ENCODE measurements around the gene PLEKHM2.
"Not testable (repeated sequence)": the region's sequence is repeated elsewhere in the genome, so short reads cannot be mapped to it uniquely, and the experiment has no call there.

Gene PLEKHM2, protein sequence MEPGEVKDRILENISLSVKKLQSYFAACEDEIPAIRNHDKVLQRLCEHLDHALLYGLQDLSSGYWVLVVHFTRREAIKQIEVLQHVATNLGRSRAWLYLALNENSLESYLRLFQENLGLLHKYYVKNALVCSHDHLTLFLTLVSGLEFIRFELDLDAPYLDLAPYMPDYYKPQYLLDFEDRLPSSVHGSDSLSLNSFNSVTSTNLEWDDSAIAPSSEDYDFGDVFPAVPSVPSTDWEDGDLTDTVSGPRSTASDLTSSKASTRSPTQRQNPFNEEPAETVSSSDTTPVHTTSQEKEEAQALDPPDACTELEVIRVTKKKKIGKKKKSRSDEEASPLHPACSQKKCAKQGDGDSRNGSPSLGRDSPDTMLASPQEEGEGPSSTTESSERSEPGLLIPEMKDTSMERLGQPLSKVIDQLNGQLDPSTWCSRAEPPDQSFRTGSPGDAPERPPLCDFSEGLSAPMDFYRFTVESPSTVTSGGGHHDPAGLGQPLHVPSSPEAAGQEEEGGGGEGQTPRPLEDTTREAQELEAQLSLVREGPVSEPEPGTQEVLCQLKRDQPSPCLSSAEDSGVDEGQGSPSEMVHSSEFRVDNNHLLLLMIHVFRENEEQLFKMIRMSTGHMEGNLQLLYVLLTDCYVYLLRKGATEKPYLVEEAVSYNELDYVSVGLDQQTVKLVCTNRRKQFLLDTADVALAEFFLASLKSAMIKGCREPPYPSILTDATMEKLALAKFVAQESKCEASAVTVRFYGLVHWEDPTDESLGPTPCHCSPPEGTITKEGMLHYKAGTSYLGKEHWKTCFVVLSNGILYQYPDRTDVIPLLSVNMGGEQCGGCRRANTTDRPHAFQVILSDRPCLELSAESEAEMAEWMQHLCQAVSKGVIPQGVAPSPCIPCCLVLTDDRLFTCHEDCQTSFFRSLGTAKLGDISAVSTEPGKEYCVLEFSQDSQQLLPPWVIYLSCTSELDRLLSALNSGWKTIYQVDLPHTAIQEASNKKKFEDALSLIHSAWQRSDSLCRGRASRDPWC

DNA sequence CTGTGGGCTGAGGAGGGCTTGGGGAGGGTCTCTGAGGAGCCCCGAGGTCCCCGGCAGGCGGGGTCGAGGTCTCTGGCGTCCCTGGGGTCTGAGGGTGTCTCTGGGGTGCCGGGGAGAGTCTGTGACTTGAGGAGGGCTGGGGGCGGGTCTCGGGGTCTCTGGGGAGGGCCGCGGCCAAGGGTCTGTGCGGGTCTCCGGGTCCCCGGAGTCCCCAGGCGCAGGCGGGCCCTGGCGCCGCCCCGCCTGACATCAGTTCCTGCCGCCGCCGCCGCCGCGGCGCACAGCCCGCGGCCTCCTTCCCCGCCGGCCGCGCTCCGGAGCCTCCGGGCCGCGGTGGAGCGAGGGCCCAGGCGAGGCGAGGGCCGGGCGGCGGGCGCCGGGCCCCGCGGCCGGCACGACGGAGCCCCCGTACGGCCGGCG lies at the start of gene PLEKHM2:
Gene PLEKHM2, plus strand, starts transcription at position 279 of the 420 bp plus-strand sequence. CDS start 239 bp downstream, outside the sequence.
- DNase-seq (ENCODE audit: low read depth), result peak; percentile 54

DNA sequence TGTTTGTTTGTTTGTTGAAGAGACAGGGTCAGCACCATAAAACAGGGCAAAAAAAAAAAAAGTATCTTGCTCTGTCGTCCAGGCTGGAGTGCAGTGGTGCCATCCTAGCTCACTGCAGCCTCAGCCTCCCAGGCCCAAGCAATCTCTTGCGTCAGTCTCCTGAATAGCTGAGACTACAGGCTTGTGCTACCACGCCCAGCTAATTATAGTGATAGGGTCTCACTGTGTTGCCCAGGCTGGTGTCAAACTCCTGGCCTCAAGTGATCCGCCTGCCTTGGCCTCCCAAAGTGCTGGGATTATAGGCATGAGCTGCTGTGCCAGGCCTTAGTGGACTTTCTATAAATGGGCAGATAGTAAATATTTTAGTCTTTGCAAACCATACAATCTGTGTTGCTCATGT lies 47.7 kb upstream of the PLEKHM2 start:
- DNase-seq (ENCODE audit: low read depth), result no peak

DNA sequence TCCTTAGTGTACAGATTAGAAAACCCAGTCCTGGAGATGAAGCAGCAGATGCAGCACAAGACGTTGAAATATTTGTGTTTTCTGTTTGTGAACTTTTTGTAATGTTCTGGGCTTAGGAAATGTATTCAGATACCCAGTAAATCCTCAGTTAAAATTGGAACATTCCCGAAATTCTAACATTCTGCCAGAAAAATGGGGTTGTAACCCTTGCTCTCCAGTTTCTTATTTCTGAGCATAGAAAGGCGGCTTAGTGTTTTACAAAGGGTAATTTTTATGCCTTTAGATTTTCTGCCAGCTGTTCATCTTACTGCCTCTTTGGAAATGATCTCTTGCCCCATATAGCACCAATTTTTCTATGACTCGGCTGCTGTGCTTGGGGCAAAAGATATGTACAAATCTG lies 46.3 kb upstream of the PLEKHM2 start:
- no peak for DNase-seq (ENCODE audit: low read depth)

DNA sequence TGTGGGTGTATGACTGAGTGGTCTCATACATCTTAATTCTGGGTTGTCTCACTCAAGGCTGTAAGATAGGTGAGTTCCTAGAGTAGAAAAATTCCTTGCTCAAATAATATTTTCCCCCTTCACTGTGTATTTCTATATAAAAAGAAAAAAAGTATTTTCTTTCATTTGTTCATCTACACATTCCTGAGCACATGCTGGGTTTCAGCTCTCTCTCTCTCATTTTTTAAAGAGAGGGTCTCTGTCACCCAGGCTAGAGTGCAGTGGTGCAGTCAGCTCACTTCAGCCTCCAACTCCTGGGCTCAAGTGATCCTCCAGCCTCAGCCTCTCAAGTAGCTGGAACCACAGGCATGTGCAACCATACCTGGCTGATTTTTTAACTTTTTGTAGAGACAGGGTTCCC lies 44.9 kb upstream of the PLEKHM2 start:
- DNase-seq (ENCODE audit: low read depth), result no peak

DNA sequence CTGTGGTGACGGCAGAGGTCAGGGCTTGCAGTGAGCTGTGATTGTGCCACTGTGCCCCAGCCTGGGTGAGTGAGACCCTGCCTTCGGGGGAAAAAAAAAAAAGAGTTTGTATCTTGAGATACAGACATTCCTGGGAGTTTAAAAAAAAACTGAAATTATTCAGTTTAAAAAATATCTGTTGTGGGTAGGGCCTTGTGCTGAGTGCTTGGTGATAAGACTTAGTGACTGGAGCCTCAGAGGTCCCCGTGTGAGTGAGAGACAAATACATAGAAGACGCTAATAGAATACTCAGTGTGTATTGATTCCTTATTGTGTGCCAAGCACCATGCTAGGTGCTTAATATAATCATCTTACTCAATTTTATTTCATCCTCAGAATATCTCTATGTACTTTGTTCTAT lies 44.2 kb upstream of the PLEKHM2 start:
- DNase-seq (ENCODE audit: low read depth), result no peak

DNA sequence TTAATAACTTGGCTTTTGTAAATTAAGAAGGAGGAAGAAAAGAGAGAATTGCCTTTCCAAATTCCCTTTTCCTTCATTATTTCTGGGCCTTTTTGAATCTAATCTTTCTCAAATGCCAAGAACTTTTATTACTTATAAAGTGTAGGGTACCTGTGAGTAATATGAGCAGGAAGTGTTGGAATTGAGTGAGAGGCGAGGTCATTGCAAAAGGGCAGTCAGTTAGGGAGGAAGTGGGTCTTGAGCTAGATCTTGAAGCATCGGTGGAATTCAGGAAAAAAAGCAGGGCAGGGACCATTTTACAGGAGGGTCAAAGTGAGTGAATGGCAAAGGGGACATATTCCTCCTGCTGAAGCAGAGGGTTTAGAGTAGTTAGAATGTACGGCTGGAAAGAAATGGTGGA lies 43.5 kb upstream of the PLEKHM2 start:
- DNase-seq (ENCODE audit: low read depth), result peak; percentile 25

DNA sequence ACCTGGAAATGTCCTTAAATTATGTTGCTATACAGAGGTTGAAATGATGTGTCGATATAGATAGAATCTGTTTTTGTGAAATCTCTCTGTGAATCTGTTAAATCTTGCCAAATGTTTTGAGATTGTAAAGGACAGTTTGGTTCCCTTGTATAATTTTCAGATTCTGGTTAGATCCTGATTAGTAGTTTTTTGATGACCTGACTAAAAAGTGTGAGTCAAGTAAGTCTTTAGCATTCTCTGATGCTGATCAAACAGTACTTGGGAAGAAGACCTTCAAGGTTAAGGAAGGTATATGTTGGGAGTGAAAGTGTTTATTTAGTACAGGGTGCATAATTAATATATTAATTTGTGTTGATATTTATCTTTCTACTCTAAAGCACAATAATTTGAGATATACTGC lies 34.2 kb upstream of the PLEKHM2 start:
- no peak for DNase-seq (ENCODE audit: low read depth)

DNA sequence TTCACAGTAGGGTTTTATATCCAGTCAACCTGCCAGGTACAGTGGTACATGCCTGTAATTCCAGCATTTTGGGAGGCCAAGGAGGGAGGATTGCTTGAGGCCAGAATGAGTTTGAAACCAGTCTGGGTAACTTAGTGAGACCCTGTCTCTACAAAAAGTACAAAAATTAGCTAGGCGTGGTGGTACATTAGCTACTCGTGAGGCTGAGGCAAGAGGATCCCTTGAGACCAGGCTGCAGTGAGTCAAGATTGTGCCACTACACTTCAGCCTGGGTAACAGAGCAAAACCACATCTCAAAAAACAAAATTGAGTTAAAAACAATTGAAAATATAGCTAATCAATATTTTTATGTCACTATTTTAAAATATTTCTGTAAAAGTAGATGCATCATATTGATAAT lies 33.7 kb upstream of the PLEKHM2 start:
- no peak for DNase-seq (ENCODE audit: low read depth)

DNA sequence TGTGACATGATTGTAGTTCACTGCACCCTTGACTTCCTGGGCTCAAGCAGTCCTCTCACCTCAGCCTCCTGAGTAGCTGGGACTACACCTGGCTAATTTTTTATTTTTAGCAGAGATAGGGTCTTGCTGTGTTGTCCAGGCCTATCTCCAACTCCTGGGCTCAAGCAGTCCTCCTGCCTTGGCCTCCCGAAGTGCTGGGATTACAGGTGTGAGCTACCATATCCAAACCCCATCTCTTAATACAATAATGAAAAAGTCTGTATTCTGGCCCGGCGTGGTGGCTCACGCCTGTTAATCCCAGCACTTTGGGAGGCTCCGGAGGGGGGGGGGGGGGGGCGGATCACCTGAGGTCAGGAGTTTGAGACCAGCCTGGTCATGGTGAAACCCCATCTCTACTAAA lies 32.0 kb upstream of the PLEKHM2 start:
- not testable (repeated sequence) for DNase-seq (ENCODE audit: low read depth)

DNA sequence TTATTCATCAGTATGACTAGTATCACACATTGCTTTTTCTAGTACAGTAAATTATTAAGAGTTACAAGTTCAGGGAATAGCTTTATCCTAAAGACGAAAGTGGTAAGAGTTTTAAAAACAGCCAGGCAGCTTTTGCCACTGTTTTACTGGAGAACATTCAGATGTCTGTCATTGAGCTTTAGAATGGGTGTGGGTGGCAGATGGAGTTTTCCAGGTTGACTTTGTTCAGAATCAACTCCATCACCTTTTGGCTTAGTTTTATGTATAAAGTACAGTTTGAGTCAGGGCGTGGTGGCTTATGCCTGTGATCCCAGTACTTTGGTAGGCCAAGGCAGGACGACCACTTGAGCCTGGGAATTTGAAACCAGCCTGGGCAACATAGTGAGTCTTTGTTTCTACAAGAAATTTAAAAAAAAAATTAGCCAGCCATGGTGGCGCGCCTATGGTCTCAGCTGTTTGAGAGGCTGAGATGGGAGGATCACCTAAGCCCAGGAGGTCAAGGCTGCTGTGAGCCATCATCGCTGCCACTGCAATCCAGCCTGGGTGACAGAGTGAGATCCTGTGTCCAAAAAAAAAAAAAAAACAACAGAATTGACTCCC lies 29.9 kb upstream of the PLEKHM2 start:
- no peak for DNase-seq (ENCODE audit: low read depth)

DNA sequence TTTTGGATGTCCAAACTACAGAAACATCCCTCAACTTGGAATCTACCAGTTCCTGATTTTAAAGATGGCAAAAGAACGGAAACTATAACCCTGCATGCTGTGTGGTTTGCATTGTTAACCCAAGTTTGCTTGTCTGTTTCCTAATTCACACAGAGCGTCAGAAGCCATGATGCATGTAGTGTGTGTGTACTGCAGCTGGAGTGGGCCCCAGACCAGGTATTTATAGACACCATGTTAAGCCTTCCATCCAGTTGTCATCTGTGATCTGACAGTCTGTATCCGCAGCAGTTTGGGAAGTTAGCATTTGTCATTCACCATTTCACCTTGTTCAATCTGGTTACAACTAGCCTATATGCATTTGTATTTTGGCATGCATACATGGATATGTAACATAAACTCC lies 27.7 kb upstream of the PLEKHM2 start:
- DNase-seq (ENCODE audit: low read depth), result no peak

DNA sequence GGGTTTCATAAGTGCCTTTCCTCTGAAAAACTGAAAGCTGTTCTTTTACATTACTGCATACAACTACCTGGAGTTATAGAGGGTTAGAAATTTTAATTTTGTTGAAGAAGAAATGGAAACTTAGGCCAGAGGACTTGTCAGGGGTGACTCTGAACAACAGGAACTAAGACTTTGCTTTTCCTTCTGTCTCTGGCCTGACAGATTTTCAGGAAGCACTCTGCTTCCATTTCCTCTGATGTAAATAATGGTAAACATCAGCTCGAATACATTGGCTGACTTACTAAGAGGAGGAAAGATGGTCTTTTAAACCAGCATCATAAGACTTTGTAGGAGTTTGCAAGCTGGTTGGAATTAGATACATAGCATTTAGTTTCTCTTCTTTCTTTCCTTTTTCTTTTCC lies 27.1 kb upstream of the PLEKHM2 start:
- DNase-seq (ENCODE audit: low read depth), result no peak

DNA sequence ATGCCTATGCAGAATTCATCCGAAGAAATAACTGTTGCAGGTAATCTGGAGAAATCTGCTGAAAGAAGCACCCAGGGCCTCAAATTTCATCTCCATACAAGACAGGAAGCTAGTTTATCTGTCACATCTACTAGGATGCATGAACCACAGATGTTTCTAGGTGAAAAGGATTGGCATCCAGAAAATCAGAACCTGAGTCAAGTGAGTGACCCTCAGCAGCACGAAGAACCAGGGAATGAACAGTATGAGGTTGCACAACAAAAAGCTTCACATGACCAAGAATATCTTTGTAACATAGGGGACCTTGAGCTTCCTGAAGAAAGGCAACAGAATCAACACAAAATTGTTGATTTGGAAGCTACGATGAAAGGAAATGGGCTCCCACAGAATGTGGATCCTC lies 24.0 kb upstream of the PLEKHM2 start:
- no peak for DNase-seq (ENCODE audit: low read depth)

DNA sequence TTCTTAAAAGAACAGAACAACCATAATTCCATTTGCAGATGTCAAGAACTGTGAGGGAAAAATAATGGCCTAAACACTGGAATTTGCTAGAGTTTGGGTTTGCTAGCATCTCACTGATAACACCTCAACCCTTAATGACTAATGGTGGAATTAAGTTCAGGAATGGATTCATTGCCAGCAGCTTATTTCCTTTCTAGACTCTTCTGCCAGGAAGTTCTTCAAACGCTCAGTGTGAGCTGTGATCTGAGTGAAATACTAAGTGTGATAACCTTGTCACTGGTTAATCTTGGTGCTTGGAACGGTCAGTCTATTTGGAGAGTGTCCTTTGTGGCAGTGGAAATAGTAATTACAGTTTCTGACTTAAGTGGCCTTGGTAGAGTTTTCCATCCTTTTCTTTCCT lies 21.6 kb upstream of the PLEKHM2 start:
- DNase-seq (ENCODE audit: low read depth), result no peak

DNA sequence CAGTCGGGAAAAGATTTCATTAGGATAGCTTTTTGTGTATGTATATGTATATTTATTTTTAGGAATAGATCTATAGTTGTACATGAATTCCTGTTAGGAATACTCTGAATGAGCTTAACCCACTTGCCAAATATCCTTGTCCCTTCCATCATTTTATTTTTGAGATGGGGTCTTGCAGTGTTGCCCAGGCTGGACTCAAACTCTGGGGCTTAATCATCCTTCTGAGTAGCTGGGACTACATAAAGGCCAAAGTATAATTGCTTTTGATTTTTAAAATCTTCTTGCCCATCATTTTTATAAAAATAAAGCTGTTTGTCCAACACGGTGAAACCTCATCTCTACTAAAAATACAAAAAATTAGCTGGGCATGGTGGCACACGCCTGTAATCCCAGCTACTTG lies 20.2 kb upstream of the PLEKHM2 start:
- DNase-seq (ENCODE audit: low read depth), result no peak

DNA sequence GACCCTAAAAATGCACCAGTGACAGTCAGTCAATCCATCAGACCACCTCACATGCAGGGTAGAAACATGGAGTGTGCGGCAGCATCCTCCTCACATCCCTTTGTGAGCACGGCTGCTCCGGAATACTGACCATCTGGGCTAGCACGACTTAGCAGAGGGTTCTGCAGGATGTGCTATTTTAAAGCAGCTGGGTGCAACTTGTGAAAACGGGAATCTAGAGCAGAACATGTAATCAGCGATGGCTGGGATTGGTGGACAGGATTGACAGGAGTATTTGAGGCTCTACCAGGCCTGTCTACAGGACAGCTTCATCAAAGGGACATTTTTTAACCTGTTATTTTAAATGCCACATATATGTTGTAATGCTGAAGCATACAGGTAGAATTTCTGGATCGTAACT lies 16.8 kb upstream of the PLEKHM2 start:
- DNase-seq (ENCODE audit: low read depth), result no peak

DNA sequence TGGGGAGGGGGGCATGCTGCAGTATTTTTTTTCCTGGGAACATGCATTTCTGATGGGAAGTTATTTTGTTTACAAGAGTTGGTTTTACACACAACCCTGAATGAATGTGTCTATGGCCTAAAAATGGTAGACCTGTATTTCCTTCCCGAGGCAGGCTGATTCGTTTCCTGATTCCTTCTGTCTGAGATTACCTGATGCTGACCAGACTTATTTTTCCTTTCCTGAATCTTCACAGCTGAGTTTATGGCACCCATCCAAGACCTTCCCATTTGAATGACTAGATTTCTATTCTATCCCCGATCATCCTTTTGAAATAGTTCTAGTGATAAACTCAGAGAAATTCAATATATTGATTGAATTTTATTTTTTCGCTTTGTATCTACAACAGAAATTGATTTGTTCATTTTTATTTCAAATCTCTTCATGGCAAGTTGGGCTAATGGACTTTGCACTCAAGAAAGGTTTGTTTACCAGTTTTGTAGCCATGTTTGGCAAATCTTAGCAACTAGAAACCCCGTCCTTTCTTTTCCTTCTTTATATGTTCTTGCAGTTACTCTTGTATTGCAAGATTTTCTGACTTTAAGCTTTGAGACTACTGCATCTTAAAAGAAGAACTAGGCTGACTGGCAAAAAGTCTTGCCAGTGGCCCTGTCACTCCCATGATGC lies 15.9 kb upstream of the PLEKHM2 start:
- DNase-seq (ENCODE audit: low read depth), result peak; percentile 50

DNA sequence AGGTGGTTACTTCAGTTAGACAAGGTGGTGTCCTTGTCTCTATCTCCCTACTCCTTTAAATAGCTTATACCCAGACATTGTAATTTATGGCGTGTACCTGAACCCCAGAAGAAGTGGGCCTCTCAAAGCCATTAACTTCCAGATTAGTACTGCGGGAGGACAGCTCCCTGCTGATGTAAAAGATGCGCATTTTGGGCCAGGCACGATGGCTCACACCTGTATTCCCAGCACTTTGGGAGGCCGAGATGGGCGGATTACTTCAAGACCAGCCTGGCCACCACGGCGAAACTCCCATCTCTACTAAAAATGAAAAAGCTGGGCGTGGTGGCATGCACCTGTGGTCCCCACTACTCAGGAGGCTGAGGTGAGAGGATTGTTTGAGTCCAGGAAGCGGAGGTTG lies 15.0 kb upstream of the PLEKHM2 start:
- no peak for DNase-seq (ENCODE audit: low read depth)

DNA sequence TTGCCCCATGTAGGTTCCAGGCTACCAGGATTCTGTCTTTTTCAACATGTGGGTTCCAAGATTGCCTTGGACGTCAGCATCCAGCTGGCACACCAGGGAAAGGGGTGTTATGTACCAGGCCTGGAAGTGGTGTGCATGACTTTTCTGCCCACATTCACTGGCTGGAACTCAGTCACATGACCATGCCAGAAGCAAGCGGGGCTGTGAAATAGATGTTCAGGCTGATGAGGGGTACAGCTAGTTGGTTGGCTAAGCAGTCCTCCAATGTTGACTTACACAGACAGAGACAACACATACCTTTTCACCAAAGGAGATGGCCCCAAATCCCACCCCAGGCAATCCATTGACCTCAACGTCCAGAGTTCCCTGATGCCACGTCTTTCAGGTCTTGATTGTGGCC lies 14.3 kb upstream of the PLEKHM2 start:
- no peak for DNase-seq (ENCODE audit: low read depth)

DNA sequence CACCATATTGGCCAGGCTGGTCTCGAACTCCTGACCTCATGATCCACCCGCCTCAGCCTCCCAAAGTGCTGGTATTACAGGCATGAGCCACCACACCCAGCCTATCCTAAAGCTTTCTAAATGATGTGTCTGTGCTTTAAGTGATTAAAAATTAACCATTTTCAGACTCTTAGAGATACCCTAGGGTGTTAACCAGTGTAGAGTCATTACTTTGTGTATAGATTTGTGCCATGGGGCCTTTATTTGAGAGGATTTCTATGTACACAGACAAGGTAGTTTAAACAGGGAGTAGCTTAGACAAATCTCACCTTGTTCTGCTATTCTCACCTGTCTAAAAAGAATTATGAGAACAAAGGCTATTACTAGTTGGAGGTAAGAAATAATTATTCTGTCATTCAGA lies 12.7 kb upstream of the PLEKHM2 start:
- no peak for DNase-seq (ENCODE audit: low read depth)

DNA sequence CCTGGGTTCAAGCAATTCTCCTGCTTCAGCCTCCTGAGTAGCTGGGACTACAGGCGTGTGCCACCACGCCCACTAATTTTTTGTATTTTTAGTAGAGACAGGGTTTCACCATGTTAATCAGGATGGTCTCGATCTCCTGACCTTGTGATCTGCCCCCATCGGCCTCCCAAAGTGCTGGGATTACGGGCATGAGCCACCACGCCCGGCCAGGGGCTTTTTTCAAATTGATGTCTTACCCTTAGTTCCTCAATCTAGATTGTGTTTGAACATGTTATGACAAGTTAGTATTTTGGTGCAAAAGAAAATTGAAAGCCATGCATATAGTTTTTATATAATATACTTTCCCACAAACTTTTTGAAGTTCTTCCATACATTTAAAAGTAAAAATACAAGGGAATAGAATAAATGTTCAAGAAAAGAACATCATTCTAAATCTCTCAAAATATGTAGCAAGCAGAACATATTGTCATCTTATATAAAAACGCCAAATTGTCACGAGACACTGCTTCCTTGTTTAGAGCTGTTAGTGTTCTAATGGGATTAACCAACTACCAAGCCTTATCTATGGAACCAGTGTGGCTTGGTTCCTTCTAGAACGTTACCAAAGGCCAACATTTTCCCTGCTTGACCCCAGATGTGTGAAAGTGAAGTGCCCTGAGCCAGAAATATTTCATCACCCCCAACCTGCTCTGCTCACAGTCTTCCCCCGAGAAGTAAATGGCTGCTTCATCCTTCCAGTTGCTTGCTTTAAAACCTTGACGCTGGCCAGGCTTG lies 9.5 kb upstream of the PLEKHM2 start:
- no peak for DNase-seq (ENCODE audit: low read depth)

All from ELR (cell line).